ENCODE data around the gene TMC2. TPM values are rescaled to one million over a fixed set of nuclear protein-coding genes. Genes with fewer than 3 reads are reported as not detected.

The TMC2 gene
- total RNA-seq, 2 donors from 2014 or later = 0.26 TPM; not detected in 1

- Histone ChIP-seq H3K4me3 (no peak overlapping the region), H3K27me3 (no peaks in the 10 kb centered on the region), H3K9me3 (no peaks in the 10 kb centered on the region), H3K36me3 (replicated peaks in 1 of 2; ENCODE audit: insufficient read depth in 1 of 2, low read depth in 2 of 2) (peaks cover 5 to 48% of the 10 kb centered on the region in 2 donors), H3K4me1 (peaks cover 21% of the 10 kb centered on the region), H3K27ac (no peak overlapping the region)
- no peak for TF ChIP-seq CTCF (IDR thresholded peaks at IDR 0.05)
- TF ChIP-seq POLR2A (IDR thresholded peaks at IDR 0.05) = no peak
- WGBS, 2 donors = 88% methylated on average over 12 of the region's 12 CpGs
- intact Hi-C loops (cut with DNase I) = no loop called here
- DNase-seq = no peak
- no peak for ATAC-seq
Observed at GRCh38 chr20:2656471-2657117, 120.2 kb downstream of the TMC2 start.

GRCh38 chr20:2657241-2657640, 120.9 kb downstream of the TMC2 start:
- no peak for DNase-seq
- no peak overlapping the region for H3K4me3 ChIP-seq
- H3K4me1 ChIP-seq = peaks cover 20% of the 10 kb centered on the region
- TF ChIP-seq POLR2A (IDR thresholded peaks at IDR 0.05) = no peak
- TF ChIP-seq CTCF (IDR thresholded peaks at IDR 0.05) = no peak
- no peak for ATAC-seq
- H3K9me3 ChIP-seq = no peaks in the 10 kb centered on the region
- peaks cover 5 to 48% of the 10 kb centered on the region in 2 donors for H3K36me3 ChIP-seq (replicated peaks in 1 of 2; ENCODE audit: insufficient read depth in 1 of 2, low read depth in 2 of 2)
- H3K27me3 ChIP-seq = no peaks in the 10 kb centered on the region
- 64 to 75% methylated on average over 4 to 5 of the region's 5 CpGs for WGBS, 2 donors
- intact Hi-C loops (cut with DNase I) = no loop called here
- no peak overlapping the region for H3K27ac ChIP-seq

- ATAC-seq (no peak), DNase-seq (no peak)
- no peaks in the 10 kb centered on the region for H3K27me3 ChIP-seq
- H3K9me3 ChIP-seq = no peaks in the 10 kb centered on the region
- H3K4me1 ChIP-seq = peaks cover 21% of the 10 kb centered on the region
- peaks cover 5 to 48% of the 10 kb centered on the region in 2 donors for H3K36me3 ChIP-seq (replicated peaks in 1 of 2; ENCODE audit: insufficient read depth in 1 of 2, low read depth in 2 of 2)
- H3K4me3 ChIP-seq = no peak overlapping the region
- TF ChIP-seq POLR2A (IDR thresholded peaks at IDR 0.05) (no peak), CTCF (IDR thresholded peaks at IDR 0.05) (no peak)
- intact Hi-C loops (cut with DNase I) = no loop called here
- WGBS, 2 donors = 75 to 87% methylated on average over 5 of the region's 5 CpGs
- H3K27ac ChIP-seq = no peak overlapping the region
Observed at GRCh38 chr20:2657674-2658073, 121.3 kb downstream of the TMC2 start.

- no peak for ATAC-seq
- H3K9me3 ChIP-seq = no peaks in the 10 kb centered on the region
- no peak overlapping the region for H3K4me3 ChIP-seq
- no peak overlapping the region for H3K27ac ChIP-seq
- WGBS, 2 donors = 73 to 80% methylated on average over 11 to 13 of the region's 13 CpGs
- TF ChIP-seq CTCF (IDR thresholded peaks at IDR 0.05) (no peak), POLR2A (IDR thresholded peaks at IDR 0.05) (no peak)
- H3K27me3 ChIP-seq = no peaks in the 10 kb centered on the region
- H3K36me3 ChIP-seq (replicated peaks in 1 of 2; ENCODE audit: insufficient read depth in 1 of 2, low read depth in 2 of 2) = peaks cover 5 to 48% of the 10 kb centered on the region in 2 donors
- intact Hi-C loops (cut with DNase I) = no loop called here
- peaks cover 23% of the 10 kb centered on the region for H3K4me1 ChIP-seq
- DNase-seq = no peak
Observed at GRCh38 chr20:2658414-2659354, 122.3 kb downstream of the TMC2 start.
